Right renal cortex interstitium (tissue), 3 donors: Measurements from ENCODE around the gene GNB4. TPM values are rescaled to one million over a fixed set of nuclear protein-coding genes. Genes with fewer than 3 reads are reported as not detected.

Source experiments
- DNase-seq, 3 donors: peaks; one replicate each; pipeline ENCODE4 v3.0.0-alpha.2; 2013; ENCODE audit warnings: low read depth in 3 of 3, low spot score in 2 of 3
- polyA plus RNA-seq, 3 donors: library from polyadenylated mRNA; unstranded; fragments of 120-200 nt; gene quantifications; one replicate each; pipeline ENCODE4 v1.2.1, GENCODE V29; 2013; ENCODE audit not compliant: insufficient read length in 3 of 3

Gene GNB4
- polyA plus RNA-seq, 3 donors: 28.5 to 29.6 (median 29.0) TPM

GRCh38 chr3:179438841-179439240, 12.4 kb downstream of the GNB4 start:
- no peak for DNase-seq

- DNase-seq: no peak
These were observed 14.8 kb downstream of the GNB4 start for GRCh38 chr3:179436517-179436916.

- DNase-seq: no peak
These were observed 18.8 kb downstream of the GNB4 start for GRCh38 chr3:179432451-179432850.

- no peak for DNase-seq
These were observed 19.2 kb downstream of the GNB4 start for GRCh38 chr3:179432021-179432420.

GRCh38 chr3:179430277-179430870, 20.9 kb downstream of the GNB4 start:
- no peak for DNase-seq

- DNase-seq: no peak
These were observed 22.3 kb downstream of the GNB4 start for GRCh38 chr3:179428876-179429548.

- DNase-seq: no peak
These were observed 26.2 kb downstream of the GNB4 start for GRCh38 chr3:179425075-179425474.

GRCh38 chr3:179421500-179421899, 29.8 kb downstream of the GNB4 start:
- DNase-seq: peak in 1 of 3 donors; percentile 13

- DNase-seq: no peak
These were observed 32.7 kb downstream of the GNB4 start for GRCh38 chr3:179418610-179419009.

GRCh38 chr3:179416681-179417080, 34.6 kb downstream of the GNB4 start:
- no peak for DNase-seq

- DNase-seq: no peak
These were observed 35.9 kb downstream of the GNB4 start for GRCh38 chr3:179415377-179415776.

GRCh38 chr3:179414804-179415203, 36.5 kb downstream of the GNB4 start:
- DNase-seq: no peak

GRCh38 chr3:179410999-179411398, 40.3 kb downstream of the GNB4 start:
- DNase-seq: no peak

GRCh38 chr3:179410331-179410730, 40.9 kb downstream of the GNB4 start:
- DNase-seq: no peak

GRCh38 chr3:179404307-179404706, 47.0 kb downstream of the GNB4 start:
- DNase-seq: no peak

GRCh38 chr3:179402963-179403362, 48.3 kb downstream of the GNB4 start:
- DNase-seq: no peak

- no peak for DNase-seq
These were observed 49.7 kb downstream of the GNB4 start for GRCh38 chr3:179401561-179401960.

GRCh38 chr3:179398574-179399231, 52.6 kb downstream of the GNB4 start:
- DNase-seq: no peak

GRCh38 chr3:179391906-179392305, 59.4 kb downstream of the GNB4 start:
- DNase-seq: no peak

GRCh38 chr3:179376474-179376873, 74.8 kb downstream of the GNB4 start:
- DNase-seq: no peak

GRCh38 chr3:179375091-179375999, 75.9 kb downstream of the GNB4 start:
- no peak for DNase-seq
